NCI-H1694 (cell line): ENCODE results near the gene HSP90AB1.
A peak's percentile ranks its signal among the peaks of the same experiment; 100 is the strongest.

Experiments
- DNase-seq: peaks from one replicate; lab custom pipeline; 2025; lab: John Stamatoyannopoulos, UW

Gene HSP90AB1

GRCh38 chr6:44289726-44290260 is 42.9 kb downstream of the HSP90AB1 start:
- DNase-seq: peak; percentile 16

GRCh38 chr6:44291841-44292240 is 44.9 kb downstream of the HSP90AB1 start:
- no peak for DNase-seq

- no peak for DNase-seq
Observed at GRCh38 chr6:44292661-44293365, 45.9 kb downstream of the HSP90AB1 start.

- no peak for DNase-seq
Observed at GRCh38 chr6:44294832-44295791, 48.2 kb downstream of the HSP90AB1 start.

- no peak for DNase-seq
Observed at GRCh38 chr6:44297063-44298038, 50.5 kb downstream of the HSP90AB1 start.

GRCh38 chr6:44298055-44298803 is 51.3 kb downstream of the HSP90AB1 start:
- DNase-seq: no peak

GRCh38 chr6:44298864-44299263 is 52.0 kb downstream of the HSP90AB1 start:
- DNase-seq: no peak

GRCh38 chr6:44300292-44300823 is 53.5 kb downstream of the HSP90AB1 start:
- DNase-seq: no peak

GRCh38 chr6:44301106-44301505 is 54.2 kb downstream of the HSP90AB1 start:
- DNase-seq: no peak

GRCh38 chr6:44301782-44302564 is 55.1 kb downstream of the HSP90AB1 start:
- DNase-seq: no peak

- no peak for DNase-seq
Observed at GRCh38 chr6:44302856-44303255, 56.0 kb downstream of the HSP90AB1 start.
